ENCODE measurements around the gene GSX1. TPM values are rescaled to one million over a fixed set of nuclear protein-coding genes. Genes with fewer than 3 reads are reported as not detected.

GSX1 gene
- total and polyA plus RNA-seq, 9 donors: not detected

GRCh38 chr13:27765650-27766049, 26.6 kb upstream of the GSX1 start:
- no peak for DNase-seq
- H3K4me1 ChIP-seq (ENCODE audit: insufficient read depth): no peaks in the 10 kb centered on the region
- no peaks in the 10 kb centered on the region for H3K36me3 ChIP-seq
- 73 to 74% (median 73%) methylated on average over 9 of the region's 9 CpGs for WGBS, 3 donors
- no peak overlapping the region for H3K27ac ChIP-seq
- no peaks in the 10 kb centered on the region for H3K27me3 ChIP-seq
- intact Hi-C loops (cut with DNase I): no loop called here
- no peak overlapping the region for H3K4me3 ChIP-seq
- no peak for TF ChIP-seq POLR2A (IDR thresholded peaks at IDR 0.05)
- TF ChIP-seq CTCF (IDR thresholded peaks at IDR 0.05): no peak
- TF ChIP-seq EP300 (IDR thresholded peaks at IDR 0.05): no peak
- no peaks in the 10 kb centered on the region for H3K9me3 ChIP-seq

GRCh38 chr13:27770809-27771208, 21.5 kb upstream of the GSX1 start:
- no peaks in the 10 kb centered on the region for H3K4me1 ChIP-seq (ENCODE audit: insufficient read depth)
- intact Hi-C loops (cut with DNase I): no loop called here
- DNase-seq: no peak
- H3K4me3 ChIP-seq: no peak overlapping the region
- no peak overlapping the region for H3K27ac ChIP-seq
- no peak for TF ChIP-seq CTCF (IDR thresholded peaks at IDR 0.05)
- TF ChIP-seq EP300 (IDR thresholded peaks at IDR 0.05): no peak
- no peak for TF ChIP-seq POLR2A (IDR thresholded peaks at IDR 0.05)
- no peaks in the 10 kb centered on the region for H3K9me3 ChIP-seq
- 17 to 38% (median 25%) methylated on average over 3 of the region's 3 CpGs for WGBS, 3 donors
- no peaks in the 10 kb centered on the region for H3K36me3 ChIP-seq
- no peaks in the 10 kb centered on the region for H3K27me3 ChIP-seq

GRCh38 chr13:27772651-27773425, 19.4 kb upstream of the GSX1 start:
- Histone ChIP-seq H3K27ac (no peak overlapping the region), H3K4me1 (ENCODE audit: insufficient read depth) (no peaks in the 10 kb centered on the region), H3K9me3 (no peaks in the 10 kb centered on the region), H3K36me3 (no peaks in the 10 kb centered on the region), H3K27me3 (no peaks in the 10 kb centered on the region), H3K4me3 (no peak overlapping the region)
- WGBS, 3 donors: 45 to 62% (median 52%) methylated on average over 14 of the region's 14 CpGs
- TF ChIP-seq CTCF (IDR thresholded peaks at IDR 0.05): no peak
- no peak for TF ChIP-seq EP300 (IDR thresholded peaks at IDR 0.05)
- no peak for TF ChIP-seq POLR2A (IDR thresholded peaks at IDR 0.05)
- no peak for DNase-seq
- intact Hi-C loops (cut with DNase I): no loop called here

GRCh38 chr13:27774169-27774568, 18.1 kb upstream of the GSX1 start:
- Histone ChIP-seq H3K27me3 (no peaks in the 10 kb centered on the region), H3K4me3 (no peak overlapping the region), H3K4me1 (ENCODE audit: insufficient read depth) (no peaks in the 10 kb centered on the region), H3K9me3 (no peaks in the 10 kb centered on the region), H3K27ac (no peak overlapping the region), H3K36me3 (no peaks in the 10 kb centered on the region)
- 79 to 90% (median 83%) methylated on average over 8 of the region's 8 CpGs for WGBS, 3 donors
- DNase-seq: no peak
- TF ChIP-seq EP300 (IDR thresholded peaks at IDR 0.05) (no peak), POLR2A (IDR thresholded peaks at IDR 0.05) (no peak), CTCF (IDR thresholded peaks at IDR 0.05) (no peak)
- intact Hi-C loops (cut with DNase I): no loop called here
